ENCODE measurements around the gene SMTNL2. TPM values are rescaled to one million over a fixed set of nuclear protein-coding genes. Genes with fewer than 3 reads are reported as not detected.
"Not testable (repeated sequence)": the region's sequence is repeated elsewhere in the genome, so short reads cannot be mapped to it uniquely, and the experiment has no call there.

SMTNL2 gene
- total RNA-seq, 1 donor from 2014 or later: 74.1 TPM

GRCh38 chr17:4597975-4598374, 13.6 kb downstream of the SMTNL2 start:
- peak overlapping the region in 1 of 3 donors; percentile 1 for H3K4me3 ChIP-seq (ENCODE audit: low read length in 3 of 3)
- peaks cover 68 to 92% (median 81%) of the 10 kb centered on the region in 3 donors for H3K4me1 ChIP-seq (ENCODE audit: control insufficient read depth in 3 of 3, insufficient read depth in 3 of 3, low read length in 3 of 3)
- no peaks in the 10 kb centered on the region for H3K9me3 ChIP-seq (ENCODE audit: control insufficient read depth in 3 of 3, low read length in 3 of 3)
- peak overlapping the region; percentile 10 to 79 (median 38) for H3K9ac ChIP-seq (ENCODE audit: low read depth in 1 of 3, low read length in 3 of 3)
- H3K27ac ChIP-seq (ENCODE audit: low read depth, low read length): peak overlapping the region; percentile 86
- H3K36me3 ChIP-seq (ENCODE audit: control insufficient read depth in 3 of 3, insufficient read depth in 3 of 3, low read length in 3 of 3): peaks cover 12 to 23% (median 12%) of the 10 kb centered on the region in 3 donors
- no peaks in the 10 kb centered on the region for H3K27me3 ChIP-seq (ENCODE audit: control insufficient read depth in 3 of 3, insufficient read depth in 3 of 3, low read length in 3 of 3)

- Histone ChIP-seq H3K4me1 (ENCODE audit: control insufficient read depth in 3 of 3, insufficient read depth in 3 of 3, low read length in 3 of 3) (peaks cover 74 to 93% (median 79%) of the 10 kb centered on the region in 3 donors), H3K36me3 (ENCODE audit: control insufficient read depth in 3 of 3, insufficient read depth in 3 of 3, low read length in 3 of 3) (peaks cover 7 to 19% (median 11%) of the 10 kb centered on the region in 3 donors), H3K9me3 (ENCODE audit: control insufficient read depth in 3 of 3, low read length in 3 of 3) (no peaks in the 10 kb centered on the region), H3K4me3 (ENCODE audit: low read length in 3 of 3) (peak overlapping the region in 2 of 3 donors; percentile 46 to 60), H3K27ac (ENCODE audit: low read depth, low read length) (peak overlapping the region; percentile 86), H3K27me3 (ENCODE audit: control insufficient read depth in 3 of 3, insufficient read depth in 3 of 3, low read length in 3 of 3) (no peaks in the 10 kb centered on the region), H3K9ac (ENCODE audit: low read depth in 1 of 3, low read length in 3 of 3) (peak overlapping the region; percentile 8 to 79 (median 54))
Measured at GRCh38 chr17:4598776-4599504, 14.6 kb downstream of the SMTNL2 start.

- Histone ChIP-seq H3K4me3 (ENCODE audit: low read length in 3 of 3) (peak overlapping the region; percentile 46 to 60 (median 51)), H3K9me3 (ENCODE audit: control insufficient read depth in 3 of 3, low read length in 3 of 3) (no peaks in the 10 kb centered on the region), H3K36me3 (ENCODE audit: control insufficient read depth in 3 of 3, insufficient read depth in 3 of 3, low read length in 3 of 3) (peaks cover 7 to 19% (median 11%) of the 10 kb centered on the region in 3 donors), H3K27ac (ENCODE audit: low read depth, low read length) (peak overlapping the region; percentile 86), H3K27me3 (ENCODE audit: control insufficient read depth in 3 of 3, insufficient read depth in 3 of 3, low read length in 3 of 3) (no peaks in the 10 kb centered on the region), H3K9ac (ENCODE audit: low read depth in 1 of 3, low read length in 3 of 3) (peak overlapping the region; percentile 54 to 79 (median 77)), H3K4me1 (ENCODE audit: control insufficient read depth in 3 of 3, insufficient read depth in 3 of 3, low read length in 3 of 3) (peaks cover 80 to 97% (median 85%) of the 10 kb centered on the region in 3 donors)
Measured at GRCh38 chr17:4599505-4600281, 15.4 kb downstream of the SMTNL2 start.

GRCh38 chr17:4600563-4600962, 16.2 kb downstream of the SMTNL2 start:
- peak overlapping the region in 1 of 3 donors; percentile 60 for H3K4me3 ChIP-seq (ENCODE audit: low read length in 3 of 3)
- no peaks in the 10 kb centered on the region for H3K9me3 ChIP-seq (ENCODE audit: control insufficient read depth in 3 of 3, low read length in 3 of 3)
- H3K9ac ChIP-seq (ENCODE audit: low read depth in 1 of 3, low read length in 3 of 3): peak overlapping the region; percentile 50 to 79 (median 77)
- H3K36me3 ChIP-seq (ENCODE audit: control insufficient read depth in 3 of 3, insufficient read depth in 3 of 3, low read length in 3 of 3): peaks cover 8 to 14% (median 9%) of the 10 kb centered on the region in 3 donors
- H3K27me3 ChIP-seq (ENCODE audit: control insufficient read depth in 3 of 3, insufficient read depth in 3 of 3, low read length in 3 of 3): no peaks in the 10 kb centered on the region
- peaks cover 76 to 97% (median 83%) of the 10 kb centered on the region in 3 donors for H3K4me1 ChIP-seq (ENCODE audit: control insufficient read depth in 3 of 3, insufficient read depth in 3 of 3, low read length in 3 of 3)
- H3K27ac ChIP-seq (ENCODE audit: low read depth, low read length): peak overlapping the region; percentile 86

DNA sequence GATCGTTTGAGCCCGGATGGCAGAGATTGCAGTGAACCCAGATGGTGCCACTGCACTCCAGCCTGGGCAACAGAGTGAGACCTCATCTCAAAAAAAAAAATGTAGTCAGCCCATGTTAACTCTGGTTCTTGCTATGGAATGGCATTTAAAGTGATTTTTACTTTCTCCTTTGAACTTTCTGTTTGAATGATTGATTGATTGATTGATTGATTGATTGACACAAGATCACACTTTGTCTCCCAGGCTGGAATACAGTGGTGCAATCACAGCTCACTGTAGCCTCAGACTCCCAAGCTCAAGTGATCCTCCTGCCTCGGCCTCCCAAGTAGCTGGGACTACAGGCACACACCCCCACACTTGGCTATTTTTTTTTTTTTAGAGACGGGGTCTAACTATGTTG, 17.0 kb downstream of the SMTNL2 start:
- Histone ChIP-seq H3K4me1 (ENCODE audit: control insufficient read depth in 3 of 3, insufficient read depth in 3 of 3, low read length in 3 of 3) (peaks cover 79 to 93% (median 80%) of the 10 kb centered on the region in 3 donors), H3K9me3 (ENCODE audit: control insufficient read depth in 3 of 3, low read length in 3 of 3) (no peaks in the 10 kb centered on the region), H3K9ac (ENCODE audit: low read depth in 1 of 3, low read length in 3 of 3) (peak overlapping the region in 1 of 3 donors; percentile 65), H3K36me3 (ENCODE audit: control insufficient read depth in 3 of 3, insufficient read depth in 3 of 3, low read length in 3 of 3) (peaks cover 3 to 12% (median 8%) of the 10 kb centered on the region in 3 donors), H3K27ac (ENCODE audit: low read depth, low read length) (peak overlapping the region; percentile 86), H3K27me3 (ENCODE audit: control insufficient read depth in 3 of 3, insufficient read depth in 3 of 3, low read length in 3 of 3) (no peaks in the 10 kb centered on the region), H3K4me3 (ENCODE audit: low read length in 3 of 3) (peak overlapping the region in 1 of 3 donors; percentile 1)

DNA sequence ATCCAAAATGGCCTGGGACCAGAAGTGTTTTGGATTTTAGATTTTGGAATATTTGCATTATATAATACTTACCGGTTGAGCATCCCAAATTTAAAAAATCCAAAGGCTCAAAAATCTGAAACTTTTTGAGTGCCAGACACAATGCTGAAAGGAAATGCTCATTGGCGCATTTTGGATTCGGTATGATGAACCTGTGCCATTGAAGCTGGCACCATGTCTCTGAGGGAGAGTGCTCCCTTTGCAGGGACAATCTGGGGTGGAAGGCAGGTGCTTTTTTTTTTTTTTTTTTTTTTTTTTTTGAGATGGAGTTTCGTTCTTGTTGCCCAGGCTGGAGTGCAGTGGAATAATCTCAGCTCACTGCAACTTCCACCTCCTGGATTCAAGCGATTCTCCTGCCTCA, 17.7 kb downstream of the SMTNL2 start:
- H3K4me1 ChIP-seq (ENCODE audit: control insufficient read depth in 3 of 3, insufficient read depth in 3 of 3, low read length in 3 of 3): peaks cover 76 to 91% (median 81%) of the 10 kb centered on the region in 3 donors
- H3K9me3 ChIP-seq (ENCODE audit: control insufficient read depth in 3 of 3, low read length in 3 of 3): no peaks in the 10 kb centered on the region
- no peak overlapping the region for H3K4me3 ChIP-seq (ENCODE audit: low read length in 3 of 3)
- peak overlapping the region; percentile 86 for H3K27ac ChIP-seq (ENCODE audit: low read depth, low read length)
- peaks cover 0 to 7% (median 6%) of the 10 kb centered on the region in 3 donors for H3K36me3 ChIP-seq (ENCODE audit: control insufficient read depth in 3 of 3, insufficient read depth in 3 of 3, low read length in 3 of 3)
- no peaks in the 10 kb centered on the region for H3K27me3 ChIP-seq (ENCODE audit: control insufficient read depth in 3 of 3, insufficient read depth in 3 of 3, low read length in 3 of 3)
- H3K9ac ChIP-seq (ENCODE audit: low read depth in 1 of 3, low read length in 3 of 3): no peak overlapping the region

- Histone ChIP-seq H3K4me1 (ENCODE audit: control insufficient read depth in 3 of 3, insufficient read depth in 3 of 3, low read length in 3 of 3) (peaks cover 77 to 90% (median 82%) of the 10 kb centered on the region in 3 donors), H3K9ac (ENCODE audit: low read depth in 1 of 3, low read length in 3 of 3) (peak overlapping the region in 2 of 3 donors; percentile 72 to 81), H3K27me3 (ENCODE audit: control insufficient read depth in 3 of 3, insufficient read depth in 3 of 3, low read length in 3 of 3) (no peaks in the 10 kb centered on the region), H3K9me3 (ENCODE audit: control insufficient read depth in 3 of 3, low read length in 3 of 3) (no peaks in the 10 kb centered on the region), H3K4me3 (ENCODE audit: low read length in 3 of 3) (peak overlapping the region; percentile 14 to 41 (median 27)), H3K27ac (ENCODE audit: low read depth, low read length) (peak overlapping the region; percentile 86), H3K36me3 (ENCODE audit: control insufficient read depth in 3 of 3, insufficient read depth in 3 of 3, low read length in 3 of 3) (peaks cover 0 to 4% (median 2%) of the 10 kb centered on the region in 3 donors)
Measured at GRCh38 chr17:4604111-4604644, 19.8 kb downstream of the SMTNL2 start.

- H3K4me3 ChIP-seq (ENCODE audit: low read length in 3 of 3); H3K27me3 ChIP-seq (ENCODE audit: control insufficient read depth in 3 of 3, insufficient read depth in 3 of 3, low read length in 3 of 3); H3K36me3 ChIP-seq (ENCODE audit: control insufficient read depth in 3 of 3, insufficient read depth in 3 of 3, low read length in 3 of 3); H3K9me3 ChIP-seq (ENCODE audit: control insufficient read depth in 3 of 3, low read length in 3 of 3): not testable (repeated sequence)
- Histone ChIP-seq H3K9ac (ENCODE audit: low read depth in 1 of 3, low read length in 3 of 3) (peak overlapping the region in 2 of 3 donors; percentile 72 to 81), H3K27ac (ENCODE audit: low read depth, low read length) (peak overlapping the region; percentile 86), H3K4me1 (ENCODE audit: control insufficient read depth in 3 of 3, insufficient read depth in 3 of 3, low read length in 3 of 3) (peaks cover 76 to 90% (median 82%) of the 10 kb centered on the region in 3 donors)
Measured at GRCh38 chr17:4604736-4605135, 20.4 kb downstream of the SMTNL2 start.

GRCh38 chr17:4605826-4606225, 21.5 kb downstream of the SMTNL2 start:
- peak overlapping the region in 2 of 3 donors; percentile 12 to 66 for H3K9ac ChIP-seq (ENCODE audit: low read depth in 1 of 3, low read length in 3 of 3)
- H3K4me1 ChIP-seq (ENCODE audit: control insufficient read depth in 3 of 3, insufficient read depth in 3 of 3, low read length in 3 of 3): peaks cover 78 to 92% (median 82%) of the 10 kb centered on the region in 3 donors
- no peak overlapping the region for H3K4me3 ChIP-seq (ENCODE audit: low read length in 3 of 3)
- no peaks in the 10 kb centered on the region for H3K9me3 ChIP-seq (ENCODE audit: control insufficient read depth in 3 of 3, low read length in 3 of 3)
- H3K27ac ChIP-seq (ENCODE audit: low read depth, low read length): peak overlapping the region; percentile 86
- H3K27me3 ChIP-seq (ENCODE audit: control insufficient read depth in 3 of 3, insufficient read depth in 3 of 3, low read length in 3 of 3): no peaks in the 10 kb centered on the region
- peaks cover 0 to 4% (median 2%) of the 10 kb centered on the region in 3 donors for H3K36me3 ChIP-seq (ENCODE audit: control insufficient read depth in 3 of 3, insufficient read depth in 3 of 3, low read length in 3 of 3)

Measured in skeletal muscle tissue (tissue), 4 donors.